ENCODE results near the gene VCL.

Gene VCL

DNA sequence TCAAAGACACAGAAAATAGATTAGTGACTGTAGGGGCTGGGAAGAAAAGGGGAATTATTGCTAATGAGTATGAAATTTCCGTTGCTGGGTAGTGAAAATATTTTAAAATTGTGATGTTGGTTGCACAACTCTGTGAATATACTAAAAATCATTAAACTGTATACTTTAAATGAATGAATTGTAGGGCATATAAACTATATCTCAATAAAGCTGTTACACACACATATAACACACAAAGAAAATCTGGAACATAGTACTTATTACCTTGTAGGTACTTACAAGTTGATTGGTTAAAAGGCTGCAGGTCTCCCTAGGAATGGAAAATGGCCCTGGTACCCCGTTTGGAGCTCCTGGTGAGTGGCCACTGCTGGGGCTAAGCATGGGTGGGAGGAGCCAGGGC, 27.1 kb upstream of the VCL start:
- DNase-seq (ENCODE audit: extremely low spot score) = no peak
- POLR2A ChIA-PET = no interaction called here
- CTCF ChIA-PET = no interaction called here

GRCh38 chr10:73971636-73972354, 26.1 kb upstream of the VCL start:
- POLR2A ChIA-PET = no interaction called here
- no peak for TF ChIP-seq CTBP1 (IDR thresholded peaks at IDR 0.05; ENCODE audit: borderline replicate concordance)
- no peak for TF ChIP-seq SP1 (IDR thresholded peaks at IDR 0.05)
- no peak for TF ChIP-seq ARNT (IDR thresholded peaks at IDR 0.05)
- TF ChIP-seq BHLHE40 (IDR thresholded peaks at IDR 0.05; ENCODE audit: borderline replicate concordance) = no peak
- no peak for TF ChIP-seq LEF1 (IDR thresholded peaks at IDR 0.05; ENCODE audit: borderline replicate concordance)
- TF ChIP-seq NFRKB (IDR thresholded peaks at IDR 0.05) = no peak
- TF ChIP-seq ELF4 (IDR thresholded peaks at IDR 0.05) = no peak
- TF ChIP-seq L3MBTL2 (conservative IDR thresholded peaks at IDR 0.05) = no peak
- TF ChIP-seq SUZ12 (IDR thresholded peaks at IDR 0.05) = no peak
- TF ChIP-seq TARDBP (IDR thresholded peaks at IDR 0.05) = no peak
- TF ChIP-seq FOXK2 (IDR thresholded peaks at IDR 0.05) = no peak
- TF ChIP-seq, protein P1, sequence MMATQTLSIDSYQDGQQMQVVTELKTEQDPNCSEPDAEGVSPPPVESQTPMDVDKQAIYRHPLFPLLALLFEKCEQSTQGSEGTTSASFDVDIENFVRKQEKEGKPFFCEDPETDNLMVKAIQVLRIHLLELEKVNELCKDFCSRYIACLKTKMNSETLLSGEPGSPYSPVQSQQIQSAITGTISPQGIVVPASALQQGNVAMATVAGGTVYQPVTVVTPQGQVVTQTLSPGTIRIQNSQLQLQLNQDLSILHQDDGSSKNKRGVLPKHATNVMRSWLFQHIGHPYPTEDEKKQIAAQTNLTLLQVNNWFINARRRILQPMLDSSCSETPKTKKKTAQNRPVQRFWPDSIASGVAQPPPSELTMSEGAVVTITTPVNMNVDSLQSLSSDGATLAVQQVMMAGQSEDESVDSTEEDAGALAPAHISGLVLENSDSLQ (IDR thresholded peaks at IDR 0.05) = no peak
- TF ChIP-seq ZNF384 (IDR thresholded peaks at IDR 0.05) = no peak
- no peak for TF ChIP-seq FOXM1 (IDR thresholded peaks at IDR 0.05; ENCODE audit: borderline replicate concordance)
- TF ChIP-seq FOXA1 (IDR thresholded peaks at IDR 0.05) = no peak
- TF ChIP-seq HDGF (IDR thresholded peaks at IDR 0.05; ENCODE audit: borderline replicate concordance) = no peak
- DNase-seq (ENCODE audit: extremely low spot score) = no peak
- CTCF ChIA-PET = no interaction called here

More for the DNA sequence above, 27.1 kb upstream of the VCL start:
- TF ChIP-seq HDGF (IDR thresholded peaks at IDR 0.05; ENCODE audit: borderline replicate concordance) (no peak), L3MBTL2 (conservative IDR thresholded peaks at IDR 0.05) (no peak), ARNT (IDR thresholded peaks at IDR 0.05) (no peak), SP1 (IDR thresholded peaks at IDR 0.05) (no peak), FOXA1 (IDR thresholded peaks at IDR 0.05) (no peak), TARDBP (IDR thresholded peaks at IDR 0.05) (no peak), ZNF384 (IDR thresholded peaks at IDR 0.05) (no peak), FOXM1 (IDR thresholded peaks at IDR 0.05; ENCODE audit: borderline replicate concordance) (no peak), LEF1 (IDR thresholded peaks at IDR 0.05; ENCODE audit: borderline replicate concordance) (no peak), CTBP1 (IDR thresholded peaks at IDR 0.05; ENCODE audit: borderline replicate concordance) (no peak), BHLHE40 (IDR thresholded peaks at IDR 0.05; ENCODE audit: borderline replicate concordance) (no peak), FOXK2 (IDR thresholded peaks at IDR 0.05) (no peak), SUZ12 (IDR thresholded peaks at IDR 0.05) (no peak), ELF4 (IDR thresholded peaks at IDR 0.05) (no peak)
- TF ChIP-seq, protein P1 (IDR thresholded peaks at IDR 0.05) = no peak

DNA sequence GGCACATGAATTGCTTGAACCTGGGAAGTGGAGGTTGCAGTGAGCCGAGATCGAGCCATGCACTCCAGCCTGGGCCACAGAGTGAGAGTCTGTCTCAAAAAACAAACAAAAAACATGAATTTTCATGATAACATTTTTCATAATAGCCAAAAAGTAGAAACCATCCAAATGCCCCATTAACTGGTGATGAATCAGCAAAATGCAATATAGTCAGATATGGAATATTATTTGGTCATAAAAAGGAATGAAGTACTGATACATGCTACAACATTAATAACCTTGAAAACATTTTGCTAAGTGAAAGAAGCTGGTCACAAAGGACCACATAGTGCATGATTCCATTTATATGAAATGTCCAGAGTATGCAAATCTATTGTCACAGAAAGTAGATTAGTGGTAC, 24.5 kb upstream of the VCL start:
- no peak for TF ChIP-seq FOXM1 (IDR thresholded peaks at IDR 0.05; ENCODE audit: borderline replicate concordance)
- no peak for TF ChIP-seq L3MBTL2 (conservative IDR thresholded peaks at IDR 0.05)
- TF ChIP-seq FOXK2 (IDR thresholded peaks at IDR 0.05) = no peak
- CTCF ChIA-PET = no interaction called here
- no peak for DNase-seq (ENCODE audit: extremely low spot score)
- POLR2A ChIA-PET = no interaction called here

DNA sequence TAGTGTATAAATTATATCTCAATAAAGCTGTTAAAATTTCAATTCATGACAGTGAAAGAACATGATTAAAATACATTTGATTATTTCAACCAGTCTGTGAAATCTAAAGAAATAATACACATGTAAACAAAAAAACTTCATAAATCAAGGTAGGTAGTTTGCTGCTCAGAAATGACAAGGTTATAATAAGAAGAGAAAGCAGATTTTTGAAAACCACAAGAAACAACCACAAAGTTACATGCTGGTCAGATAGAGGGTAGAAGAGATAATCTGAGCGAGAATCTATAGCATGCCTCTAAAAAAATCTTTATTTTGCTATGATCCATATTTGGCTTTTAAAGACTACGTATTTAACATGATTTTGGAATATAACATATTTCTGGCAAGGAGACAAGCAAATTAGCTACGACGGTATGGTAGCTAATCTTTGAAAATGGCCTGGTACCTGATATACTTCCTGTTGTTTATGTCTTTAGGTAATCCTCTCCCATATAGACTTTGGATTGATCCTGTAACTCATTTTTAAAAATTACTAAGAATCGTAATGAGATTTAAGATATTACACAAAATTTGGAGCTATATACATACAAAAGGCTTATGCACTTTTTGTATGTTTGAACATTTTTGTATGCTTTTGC, 23.5 kb upstream of the VCL start:
- no peak for DNase-seq (ENCODE audit: extremely low spot score)
- TF ChIP-seq, protein P1 (IDR thresholded peaks at IDR 0.05) = no peak
- TF ChIP-seq LEF1 (IDR thresholded peaks at IDR 0.05; ENCODE audit: borderline replicate concordance) (no peak), SUZ12 (IDR thresholded peaks at IDR 0.05) (no peak), TARDBP (IDR thresholded peaks at IDR 0.05) (no peak), FOXM1 (IDR thresholded peaks at IDR 0.05; ENCODE audit: borderline replicate concordance) (no peak), FOXK2 (IDR thresholded peaks at IDR 0.05) (no peak), BHLHE40 (IDR thresholded peaks at IDR 0.05; ENCODE audit: borderline replicate concordance) (no peak), HDGF (IDR thresholded peaks at IDR 0.05; ENCODE audit: borderline replicate concordance) (no peak)
- ChIA-PET CTCF (interaction anchor here (0.6 kb wide), 1 partner anchor 87 kb away, joined by 4 read pairs; no protein-coding TSS in a partner anchor), POLR2A (no interaction called here)

- ChIA-PET CTCF (no interaction called here), POLR2A (no interaction called here)
Observed at GRCh38 chr10:73975388-73975787, 22.5 kb upstream of the VCL start.

More at GRCh38 chr10:73975388-73975787, 22.5 kb upstream of the VCL start:
- DNase-seq (ENCODE audit: extremely low spot score) = no peak
- TF ChIP-seq FOXK2 (IDR thresholded peaks at IDR 0.05) = no peak
- TF ChIP-seq ZNF384 (IDR thresholded peaks at IDR 0.05) = no peak
- no peak for TF ChIP-seq TARDBP (IDR thresholded peaks at IDR 0.05)
- no peak for TF ChIP-seq SUZ12 (IDR thresholded peaks at IDR 0.05)
- TF ChIP-seq NFRKB (IDR thresholded peaks at IDR 0.05) = no peak
- no peak for TF ChIP-seq SP1 (IDR thresholded peaks at IDR 0.05)
- TF ChIP-seq FOXM1 (IDR thresholded peaks at IDR 0.05; ENCODE audit: borderline replicate concordance) = no peak
- no peak for TF ChIP-seq ELF4 (IDR thresholded peaks at IDR 0.05)
- no peak for TF ChIP-seq FOXA1 (IDR thresholded peaks at IDR 0.05)
- no peak for TF ChIP-seq LEF1 (IDR thresholded peaks at IDR 0.05; ENCODE audit: borderline replicate concordance)
- TF ChIP-seq, protein P1 (IDR thresholded peaks at IDR 0.05) = no peak
- no peak for TF ChIP-seq CTBP1 (IDR thresholded peaks at IDR 0.05; ENCODE audit: borderline replicate concordance)
- TF ChIP-seq BHLHE40 (IDR thresholded peaks at IDR 0.05; ENCODE audit: borderline replicate concordance) = no peak
- no peak for TF ChIP-seq HDGF (IDR thresholded peaks at IDR 0.05; ENCODE audit: borderline replicate concordance)
- TF ChIP-seq L3MBTL2 (conservative IDR thresholded peaks at IDR 0.05) = no peak
- no peak for TF ChIP-seq ARNT (IDR thresholded peaks at IDR 0.05)

All from HEK293T (cell line).